ENCODE results near the gene SLC44A3. TPM values are rescaled to one million over a fixed set of nuclear protein-coding genes. Genes with fewer than 3 reads are reported as not detected.
"Not testable (repeated sequence)": the region's sequence is repeated elsewhere in the genome, so short reads cannot be mapped to it uniquely, and the experiment has no call there.

Gene SLC44A3
- total RNA-seq, 1 experiment from 2014 or later = 1.4 TPM

GRCh38 chr1:94934551-94934950 is 114.4 kb downstream of the SLC44A3 start:
- DNase-seq (ENCODE audit: low read depth) = no peak

GRCh38 chr1:94935034-94935433 is 114.9 kb downstream of the SLC44A3 start:
- DNase-seq (ENCODE audit: low read depth) = no peak

GRCh38 chr1:94935476-94935875 is 115.3 kb downstream of the SLC44A3 start:
- no peak for DNase-seq (ENCODE audit: low read depth)

- DNase-seq (ENCODE audit: low read depth) = peak; percentile 55
These were observed 116.9 kb downstream of the SLC44A3 start for GRCh38 chr1:94936861-94937620.

GRCh38 chr1:94937820-94938219 is 117.7 kb downstream of the SLC44A3 start:
- no peak for DNase-seq (ENCODE audit: low read depth)

GRCh38 chr1:94940738-94941137 is 120.6 kb downstream of the SLC44A3 start:
- DNase-seq (ENCODE audit: low read depth) = no peak

- DNase-seq (ENCODE audit: low read depth) = not testable (repeated sequence)
These were observed 121.3 kb downstream of the SLC44A3 start for GRCh38 chr1:94941480-94941879.

GRCh38 chr1:94942171-94943128 is 122.3 kb downstream of the SLC44A3 start:
- DNase-seq (ENCODE audit: low read depth) = no peak

Other genes with a start within 250 kb of the SLC44A3 start
- gene CNN3, start 106.8 kb downstream of the SLC44A3 start, total RNA-seq (2014; rRNA removed; shearing (Covaris generic)) = 300 and 364 TPM in 2 replicates